WTC11 (cell line): ENCODE results near the gene TAP2.

Experiments used
- ZNF263 ChIP-seq: sonication (generic); formaldehyde crosslinking; IDR thresholded peaks from 2 replicates; pipeline ENCODE4 v1.8.1; 2022; ENCODE audit warnings: low read depth, mild to moderate bottlenecking, moderate library complexity, missing genetic modification reagents
- TF ChIP-seq, protein P1 (sequence below): sonication (generic); formaldehyde crosslinking; IDR thresholded peaks from 2 replicates; pipeline ENCODE4 v1.8.1; 2022; ENCODE audit warnings: low read depth, mild to moderate bottlenecking, moderate library complexity, missing genetic modification reagents, borderline replicate concordance
- TF ChIP-seq, protein P2 (sequence below): fragments of 200-600 bp; IDR thresholded peaks from 2 replicates; pipeline ENCODE4 v1.8.0; 2022; ENCODE audit warnings: antibody characterized with exemption

DNA sequence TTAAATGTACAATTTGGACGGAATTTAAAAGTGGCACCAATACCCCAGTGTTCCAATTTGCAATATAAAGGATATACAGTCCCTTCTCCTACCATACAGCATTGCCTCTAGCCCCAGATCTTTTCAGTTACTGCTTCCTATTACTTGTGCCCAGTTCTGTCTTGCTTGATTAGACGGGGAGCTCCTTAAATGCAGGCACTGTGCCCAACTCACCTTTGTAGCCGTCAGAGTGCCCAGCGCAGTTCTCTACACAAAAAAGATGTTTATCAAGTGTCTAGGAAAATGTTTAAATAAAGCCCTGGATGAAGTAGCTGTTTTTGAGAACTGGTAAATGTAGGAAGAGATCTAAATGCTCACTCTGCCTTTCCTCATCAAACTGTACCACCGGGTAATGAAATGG is 7.6 kb downstream of the TAP2 start:
- TF ChIP-seq, protein P1, sequence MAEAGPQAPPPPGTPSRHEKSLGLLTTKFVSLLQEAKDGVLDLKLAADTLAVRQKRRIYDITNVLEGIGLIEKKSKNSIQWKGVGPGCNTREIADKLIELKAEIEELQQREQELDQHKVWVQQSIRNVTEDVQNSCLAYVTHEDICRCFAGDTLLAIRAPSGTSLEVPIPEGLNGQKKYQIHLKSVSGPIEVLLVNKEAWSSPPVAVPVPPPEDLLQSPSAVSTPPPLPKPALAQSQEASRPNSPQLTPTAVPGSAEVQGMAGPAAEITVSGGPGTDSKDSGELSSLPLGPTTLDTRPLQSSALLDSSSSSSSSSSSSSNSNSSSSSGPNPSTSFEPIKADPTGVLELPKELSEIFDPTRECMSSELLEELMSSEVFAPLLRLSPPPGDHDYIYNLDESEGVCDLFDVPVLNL (CRISPR knock-in tag): no peak
- no peak for TF ChIP-seq ZNF263 (CRISPR knock-in tag)
- TF ChIP-seq, protein P2, sequence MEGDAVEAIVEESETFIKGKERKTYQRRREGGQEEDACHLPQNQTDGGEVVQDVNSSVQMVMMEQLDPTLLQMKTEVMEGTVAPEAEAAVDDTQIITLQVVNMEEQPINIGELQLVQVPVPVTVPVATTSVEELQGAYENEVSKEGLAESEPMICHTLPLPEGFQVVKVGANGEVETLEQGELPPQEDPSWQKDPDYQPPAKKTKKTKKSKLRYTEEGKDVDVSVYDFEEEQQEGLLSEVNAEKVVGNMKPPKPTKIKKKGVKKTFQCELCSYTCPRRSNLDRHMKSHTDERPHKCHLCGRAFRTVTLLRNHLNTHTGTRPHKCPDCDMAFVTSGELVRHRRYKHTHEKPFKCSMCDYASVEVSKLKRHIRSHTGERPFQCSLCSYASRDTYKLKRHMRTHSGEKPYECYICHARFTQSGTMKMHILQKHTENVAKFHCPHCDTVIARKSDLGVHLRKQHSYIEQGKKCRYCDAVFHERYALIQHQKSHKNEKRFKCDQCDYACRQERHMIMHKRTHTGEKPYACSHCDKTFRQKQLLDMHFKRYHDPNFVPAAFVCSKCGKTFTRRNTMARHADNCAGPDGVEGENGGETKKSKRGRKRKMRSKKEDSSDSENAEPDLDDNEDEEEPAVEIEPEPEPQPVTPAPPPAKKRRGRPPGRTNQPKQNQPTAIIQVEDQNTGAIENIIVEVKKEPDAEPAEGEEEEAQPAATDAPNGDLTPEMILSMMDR: no peak
